Stimulated activated CD4-positive, alpha-beta T cell treated with anti-CD3 and anti-CD28 coated beads, Interleukin-15, amount 100 ng/mL, for 24 hours (primary cell): ENCODE measurements around the gene MEP1A.
"Not testable (repeated sequence)": the region's sequence is repeated elsewhere in the genome, so short reads cannot be mapped to it uniquely, and the experiment has no call there.

Source experiments
- DNase-seq: peaks from one replicate; pipeline ENCODE4 v3.0.0-alpha.2; 2020

The MEP1A gene, protein sequence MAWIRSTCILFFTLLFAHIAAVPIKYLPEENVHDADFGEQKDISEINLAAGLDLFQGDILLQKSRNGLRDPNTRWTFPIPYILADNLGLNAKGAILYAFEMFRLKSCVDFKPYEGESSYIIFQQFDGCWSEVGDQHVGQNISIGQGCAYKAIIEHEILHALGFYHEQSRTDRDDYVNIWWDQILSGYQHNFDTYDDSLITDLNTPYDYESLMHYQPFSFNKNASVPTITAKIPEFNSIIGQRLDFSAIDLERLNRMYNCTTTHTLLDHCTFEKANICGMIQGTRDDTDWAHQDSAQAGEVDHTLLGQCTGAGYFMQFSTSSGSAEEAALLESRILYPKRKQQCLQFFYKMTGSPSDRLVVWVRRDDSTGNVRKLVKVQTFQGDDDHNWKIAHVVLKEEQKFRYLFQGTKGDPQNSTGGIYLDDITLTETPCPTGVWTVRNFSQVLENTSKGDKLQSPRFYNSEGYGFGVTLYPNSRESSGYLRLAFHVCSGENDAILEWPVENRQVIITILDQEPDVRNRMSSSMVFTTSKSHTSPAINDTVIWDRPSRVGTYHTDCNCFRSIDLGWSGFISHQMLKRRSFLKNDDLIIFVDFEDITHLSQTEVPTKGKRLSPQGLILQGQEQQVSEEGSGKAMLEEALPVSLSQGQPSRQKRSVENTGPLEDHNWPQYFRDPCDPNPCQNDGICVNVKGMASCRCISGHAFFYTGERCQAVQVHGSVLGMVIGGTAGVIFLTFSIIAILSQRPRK

GRCh38 chr6:46793138-46793537, at the start of gene MEP1A:
TSS of gene MEP1A (plus strand) at chr6:46793389. CDS start at chr6:46793399, 10 bp downstream.
- DNase-seq: no peak

DNA sequence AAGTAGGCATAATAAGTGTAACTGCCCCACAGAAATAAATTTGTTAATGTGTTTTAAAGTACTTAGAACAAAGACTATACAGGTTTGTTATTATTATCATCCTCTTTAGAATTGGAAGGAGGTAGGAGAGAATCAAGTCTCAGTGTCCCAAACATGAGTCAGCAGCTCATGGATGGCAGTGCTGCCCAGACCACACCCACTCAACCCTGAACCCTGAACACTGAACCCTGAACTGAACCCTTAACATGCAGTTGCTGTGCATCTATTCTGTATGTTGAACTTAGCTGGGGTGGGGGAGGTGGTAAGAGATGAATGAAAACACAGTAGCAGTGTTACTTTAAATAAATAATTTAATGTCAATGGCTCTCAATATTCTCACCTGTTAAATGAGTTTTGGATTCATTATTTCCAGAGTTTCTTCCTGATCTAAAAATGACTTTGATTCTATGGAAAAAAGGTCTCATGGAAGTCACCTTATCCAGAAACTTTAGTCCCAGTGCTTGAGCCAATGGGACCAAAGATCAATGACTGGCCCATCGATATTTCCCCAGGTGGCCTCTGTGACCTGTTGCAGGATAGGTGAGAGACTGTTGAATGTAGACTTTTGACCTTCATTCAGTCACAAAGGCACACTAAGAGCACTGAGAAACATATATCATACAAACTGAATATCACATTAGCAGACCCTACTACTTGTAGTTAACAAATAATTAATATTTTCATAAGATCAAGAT, 49.6 kb upstream of the MEP1A start:
- no peak for DNase-seq

DNA sequence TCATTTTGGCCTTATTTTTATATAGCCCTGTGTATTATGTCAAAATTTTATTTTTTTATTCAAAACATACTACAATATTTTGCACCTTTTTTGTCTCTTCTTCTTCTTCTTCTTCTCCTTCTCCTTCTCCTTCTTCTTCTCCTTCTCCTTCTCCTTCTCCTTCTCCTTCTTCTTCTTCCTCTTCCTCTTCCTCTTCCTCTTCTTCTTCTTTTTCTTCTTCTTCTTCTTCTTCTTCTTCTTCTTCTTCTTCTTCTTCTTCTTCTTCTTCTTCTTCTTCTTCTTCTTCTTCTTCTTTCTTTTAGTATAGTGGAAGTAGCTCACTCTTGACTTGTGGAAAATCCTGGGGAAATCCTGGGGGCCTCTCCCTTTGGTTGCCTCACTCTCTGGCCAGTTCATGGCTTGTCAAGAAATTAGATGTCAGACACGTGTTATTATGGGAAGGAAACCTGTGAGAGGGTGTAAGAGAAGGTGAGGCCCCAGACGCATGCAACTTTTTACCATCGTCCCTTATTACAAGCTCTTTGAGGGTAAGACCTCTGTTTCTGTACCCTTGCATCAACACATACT, 48.9 kb upstream of the MEP1A start:
- not testable (repeated sequence) for DNase-seq

- no peak for DNase-seq
Measured at GRCh38 chr6:46745973-46746372, 47.2 kb upstream of the MEP1A start.

GRCh38 chr6:46746696-46747095, 46.5 kb upstream of the MEP1A start, which contains the start of gene ANKRD66:
TSS of gene ANKRD66 (plus strand) at chr6:46746933. CDS start at chr6:46751949, 5,016 bp downstream.
- no peak for DNase-seq

DNA sequence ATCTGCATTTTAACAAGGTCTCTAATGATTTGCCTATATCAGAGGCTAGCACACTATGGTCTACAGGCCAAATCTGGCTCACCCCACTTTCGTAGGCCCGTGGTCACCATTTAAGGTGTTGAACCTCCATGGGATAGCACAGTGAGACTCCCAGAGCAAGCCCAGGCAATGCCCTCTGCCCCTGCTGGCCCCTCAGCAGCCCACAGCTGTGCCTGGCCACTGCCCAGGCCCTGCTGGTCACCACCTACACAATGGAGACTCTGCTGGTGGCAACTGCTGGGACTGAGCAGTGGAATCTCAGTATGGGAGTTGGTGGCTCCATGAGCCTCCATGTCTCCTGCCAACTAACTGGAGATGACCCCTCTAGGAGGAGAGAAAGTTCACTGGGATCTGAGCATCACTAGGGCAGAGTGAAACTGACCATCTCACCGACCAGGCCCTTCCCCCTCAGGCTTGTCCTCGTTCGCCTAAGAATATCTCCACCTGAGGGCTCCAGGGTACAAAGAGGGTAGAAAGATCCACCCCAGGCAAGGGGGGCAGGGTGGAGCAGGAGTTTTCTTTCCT, 44.2 kb upstream of the MEP1A start:
- no peak for DNase-seq

- no peak for DNase-seq
Measured at GRCh38 chr6:46749731-46750130, 43.5 kb upstream of the MEP1A start.

GRCh38 chr6:46751658-46752057, 41.5 kb upstream of the MEP1A start:
- no peak for DNase-seq

DNA sequence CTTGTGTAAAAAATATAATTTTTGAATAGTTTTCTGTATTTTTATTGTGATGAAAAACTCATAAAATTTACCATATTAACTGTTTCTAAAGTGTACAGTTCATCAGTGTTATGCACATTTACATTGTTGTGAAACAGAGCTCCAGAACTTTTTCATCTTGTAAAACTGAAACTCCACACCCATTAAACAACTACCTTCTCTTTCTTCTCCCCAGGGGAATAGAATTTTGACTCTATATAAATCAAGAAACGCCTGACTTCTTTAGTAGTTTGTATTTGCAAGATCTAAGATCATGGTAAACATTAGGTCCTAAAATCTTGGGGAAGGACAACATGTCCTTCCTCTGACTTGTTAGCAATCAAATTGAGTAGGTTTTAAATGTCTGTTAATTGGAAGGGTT, 37.3 kb upstream of the MEP1A start:
- DNase-seq: no peak

- DNase-seq: no peak
Measured at GRCh38 chr6:46756469-46757213, 36.5 kb upstream of the MEP1A start.

DNA sequence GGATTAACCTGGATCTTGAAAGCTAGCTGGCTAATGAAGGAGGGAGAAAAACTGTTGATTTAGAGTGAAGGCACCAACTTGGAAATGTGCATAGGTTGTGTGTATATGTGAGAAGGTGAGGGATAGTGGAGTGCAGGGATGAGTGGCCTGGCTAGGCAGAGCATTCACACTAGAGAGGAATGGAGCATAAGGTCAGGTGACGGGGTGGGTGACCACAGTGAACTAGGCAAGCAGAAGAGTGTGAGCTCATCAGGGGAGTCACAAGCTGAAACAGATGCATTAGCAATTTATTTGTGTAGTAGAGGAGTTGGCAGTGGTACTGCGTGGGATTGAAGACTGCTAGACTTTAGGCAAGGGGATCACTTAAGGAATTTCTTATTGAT, 36.0 kb upstream of the MEP1A start:
- no peak for DNase-seq

DNA sequence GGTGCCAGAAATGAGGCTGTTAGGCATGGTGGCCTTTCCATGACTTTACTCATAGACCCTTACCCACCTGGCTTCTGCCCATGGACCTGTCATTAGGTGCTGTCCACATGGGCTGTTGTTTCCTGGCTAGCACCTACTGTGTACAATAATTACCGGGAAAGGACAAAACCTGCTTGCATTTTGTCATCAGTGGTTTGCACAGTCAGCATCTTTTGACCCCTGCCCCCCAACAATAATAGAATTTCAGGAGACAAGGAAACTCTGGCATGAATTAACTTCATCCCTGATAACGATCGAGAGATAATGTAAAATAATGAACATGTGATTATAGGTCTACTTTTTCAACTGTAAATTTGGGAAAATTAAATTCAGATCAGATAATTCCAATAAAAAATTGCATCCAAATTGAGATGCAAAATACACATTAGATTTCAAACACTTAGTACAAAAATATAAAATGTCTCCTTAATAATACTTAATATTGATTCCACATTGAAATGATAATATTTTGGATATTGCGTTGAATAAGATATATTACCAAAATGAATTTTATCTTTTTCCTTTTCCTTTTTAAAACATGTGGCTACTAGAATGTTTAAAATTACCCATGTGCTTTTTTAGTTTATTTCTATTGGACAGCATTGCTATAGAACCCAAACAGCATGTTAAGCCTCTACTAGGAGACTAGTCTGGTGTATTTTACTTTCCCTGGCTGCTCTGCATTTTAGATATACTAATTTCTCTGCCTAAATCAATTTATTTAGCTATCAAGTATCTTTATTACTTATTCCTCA, 34.0 kb upstream of the MEP1A start:
- no peak for DNase-seq

DNA sequence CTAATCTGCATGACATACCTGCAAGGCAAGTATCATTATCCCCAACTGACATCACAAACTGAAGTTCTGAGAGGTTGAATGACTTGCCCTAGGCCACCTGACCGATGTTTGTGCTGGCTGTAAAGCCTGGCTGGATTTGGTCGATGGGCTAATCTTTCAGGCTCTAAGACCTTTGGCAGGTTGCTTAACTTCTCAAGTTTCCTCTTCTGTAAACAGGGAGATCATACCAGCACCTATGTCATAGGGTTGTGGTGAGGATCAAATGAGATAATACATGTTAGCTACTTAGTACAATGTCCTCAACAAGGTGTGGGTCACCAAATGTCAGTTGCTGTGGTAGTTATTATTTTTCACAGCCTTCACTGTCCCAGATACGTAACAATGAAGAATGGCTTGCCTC, 32.3 kb upstream of the MEP1A start:
- no peak for DNase-seq

- DNase-seq: no peak
Measured at GRCh38 chr6:46763466-46763865, 29.7 kb upstream of the MEP1A start.

- DNase-seq: not testable (repeated sequence)
Measured at GRCh38 chr6:46764280-46764679, 28.9 kb upstream of the MEP1A start.

GRCh38 chr6:46764961-46765360, 28.2 kb upstream of the MEP1A start:
- DNase-seq: no peak

- DNase-seq: no peak
Measured at GRCh38 chr6:46772016-46772415, 21.2 kb upstream of the MEP1A start.

DNA sequence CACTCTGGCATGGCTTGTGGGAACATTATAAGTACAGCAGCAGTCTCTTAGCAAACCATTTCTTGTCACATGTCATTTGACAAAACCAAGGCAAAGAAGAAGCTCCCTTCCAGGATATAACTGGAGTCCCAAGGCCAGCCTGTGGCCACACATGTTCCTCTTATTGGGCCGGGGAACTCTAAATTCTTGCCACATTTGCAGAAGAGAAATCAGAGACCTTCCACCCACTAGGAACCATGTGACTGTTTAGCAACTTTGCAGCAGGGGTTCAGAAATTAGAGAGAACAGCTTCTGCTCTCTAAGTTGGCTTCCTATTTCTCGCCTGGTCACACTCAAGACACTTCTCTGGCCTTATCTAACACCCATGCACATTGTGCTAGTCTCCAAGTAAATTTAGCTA, 20.4 kb upstream of the MEP1A start:
- no peak for DNase-seq

- no peak for DNase-seq
Measured at GRCh38 chr6:46773201-46773855, 19.9 kb upstream of the MEP1A start.

GRCh38 chr6:46774736-46775135, 18.5 kb upstream of the MEP1A start:
- DNase-seq: not testable (repeated sequence)
